OCI-LY7 (cell line): ENCODE measurements around the gene ITPKB.

Experiments
- EZH2phosphoT487 ChIP-seq: fragments of 200-600 bp; sonication (generic); IDR thresholded peaks from 2 replicates; pipeline ENCODE4 v1.6.1; 2018; ENCODE audit warnings: low read depth, borderline replicate concordance, mild to moderate bottlenecking, mixed run types, antibody characterized with exemption, low read length, moderate library complexity, mixed read lengths
- TF ChIP-seq, protein P1 (sequence below): fragments of 200-600 bp; sonication (generic); conservative IDR thresholded peaks from 2 replicates; pipeline ENCODE4 v1.5.1; 2014; ENCODE audit warnings: mild to moderate bottlenecking, antibody characterized with exemption, low read length, moderate library complexity, mixed read lengths

DNA sequence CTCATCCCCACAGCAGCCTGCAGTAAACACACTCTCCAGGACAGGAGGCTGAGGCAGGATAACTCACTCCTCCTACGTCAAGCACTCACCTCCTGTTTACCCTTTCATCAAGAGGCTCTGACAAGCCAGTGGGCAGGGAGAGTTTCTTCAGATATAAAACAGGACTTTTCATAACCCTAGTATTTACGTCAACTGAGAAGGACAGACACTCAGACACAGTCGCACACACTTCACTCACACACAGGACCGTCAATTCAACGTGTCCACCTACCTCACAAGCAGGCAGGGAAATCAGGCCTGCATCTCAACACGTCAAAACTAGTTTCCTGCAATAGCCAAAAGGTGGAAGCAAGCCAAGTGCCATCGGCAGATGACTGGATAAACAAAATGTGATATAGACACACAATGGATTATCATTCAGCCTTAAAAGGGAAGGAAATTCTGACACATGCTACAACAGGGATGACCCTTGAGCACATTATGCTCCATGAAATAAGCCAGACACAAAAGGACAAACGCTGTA lies 48.6 kb downstream of the ITPKB start:
- TF ChIP-seq, protein P1, sequence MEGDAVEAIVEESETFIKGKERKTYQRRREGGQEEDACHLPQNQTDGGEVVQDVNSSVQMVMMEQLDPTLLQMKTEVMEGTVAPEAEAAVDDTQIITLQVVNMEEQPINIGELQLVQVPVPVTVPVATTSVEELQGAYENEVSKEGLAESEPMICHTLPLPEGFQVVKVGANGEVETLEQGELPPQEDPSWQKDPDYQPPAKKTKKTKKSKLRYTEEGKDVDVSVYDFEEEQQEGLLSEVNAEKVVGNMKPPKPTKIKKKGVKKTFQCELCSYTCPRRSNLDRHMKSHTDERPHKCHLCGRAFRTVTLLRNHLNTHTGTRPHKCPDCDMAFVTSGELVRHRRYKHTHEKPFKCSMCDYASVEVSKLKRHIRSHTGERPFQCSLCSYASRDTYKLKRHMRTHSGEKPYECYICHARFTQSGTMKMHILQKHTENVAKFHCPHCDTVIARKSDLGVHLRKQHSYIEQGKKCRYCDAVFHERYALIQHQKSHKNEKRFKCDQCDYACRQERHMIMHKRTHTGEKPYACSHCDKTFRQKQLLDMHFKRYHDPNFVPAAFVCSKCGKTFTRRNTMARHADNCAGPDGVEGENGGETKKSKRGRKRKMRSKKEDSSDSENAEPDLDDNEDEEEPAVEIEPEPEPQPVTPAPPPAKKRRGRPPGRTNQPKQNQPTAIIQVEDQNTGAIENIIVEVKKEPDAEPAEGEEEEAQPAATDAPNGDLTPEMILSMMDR: no peak
- no peak for TF ChIP-seq EZH2phosphoT487
